GM10847 (cell line): Measurements from ENCODE around the gene STX3.

Experiments
- POLR2A ChIP-seq: IDR thresholded peaks from 2 replicates; pipeline ENCODE4 v1.6.1; 2011; ENCODE audit not compliant: insufficient read length; ENCODE audit errors: extremely low read depth

The STX3 gene

GRCh38 chr11:59753650-59754493 is 1.3 kb upstream of the STX3 start:
- TF ChIP-seq POLR2A = no peak

DNA sequence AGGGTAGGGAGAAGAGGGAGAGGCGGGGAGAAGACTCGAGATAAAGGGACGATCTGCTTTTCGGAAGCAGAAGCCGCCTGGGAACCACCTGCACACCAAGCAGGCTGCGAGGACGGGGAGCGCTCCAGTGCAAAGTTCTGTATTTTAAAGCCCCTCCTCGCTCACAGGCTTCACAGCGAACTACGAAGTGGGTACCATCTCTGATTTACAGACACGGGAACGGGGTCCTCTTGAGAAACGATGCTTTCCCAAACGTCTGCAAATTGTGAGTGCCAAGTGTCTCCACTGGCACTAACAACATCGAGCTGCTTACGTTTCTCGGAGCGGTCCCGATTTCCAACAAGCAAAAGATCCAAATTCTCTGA is 700 bp upstream of the STX3 start:
- TF ChIP-seq POLR2A = no peak

DNA sequence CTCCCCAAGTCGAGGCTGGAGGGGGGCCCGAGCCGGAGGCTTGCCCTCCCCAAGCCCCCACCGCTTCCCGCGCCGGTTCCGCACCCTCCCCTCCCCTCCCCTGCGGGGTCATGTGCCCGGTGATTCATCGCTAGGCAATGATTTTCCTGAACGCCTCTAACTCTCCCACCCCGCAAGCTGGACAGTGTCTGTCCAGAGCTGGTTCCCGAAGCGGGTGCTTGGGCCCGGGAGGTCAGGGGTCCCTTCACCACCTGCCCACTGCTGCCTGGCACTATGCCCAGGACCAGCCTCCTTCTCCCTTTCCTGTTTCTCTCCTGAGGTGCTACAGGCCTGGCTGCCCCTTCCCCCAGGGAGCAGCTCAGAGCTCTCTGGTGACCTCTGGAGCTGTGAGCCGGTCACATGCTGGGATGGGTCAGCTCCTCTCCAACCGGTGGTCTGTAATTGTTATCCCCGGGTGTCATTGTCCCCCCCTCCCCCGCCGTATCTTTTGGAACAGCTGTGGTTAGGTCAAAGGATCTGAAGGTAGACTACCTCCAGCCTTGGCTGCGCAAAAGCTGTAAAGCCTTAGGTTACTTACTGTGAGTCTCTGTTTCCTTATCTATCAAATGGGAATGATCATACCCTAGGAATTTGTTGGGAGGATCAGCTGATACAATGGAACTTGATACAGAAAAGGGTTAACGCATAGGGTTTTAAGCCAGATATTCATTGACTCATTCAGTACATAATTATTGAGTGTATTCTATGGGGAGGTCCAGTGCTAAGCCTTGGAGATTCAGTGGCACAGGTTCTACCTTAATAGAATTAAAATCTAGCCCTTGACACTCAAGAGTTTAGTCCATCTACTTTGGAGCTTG is 753 bp downstream of the STX3 start:
- TF ChIP-seq POLR2A = no peak

DNA sequence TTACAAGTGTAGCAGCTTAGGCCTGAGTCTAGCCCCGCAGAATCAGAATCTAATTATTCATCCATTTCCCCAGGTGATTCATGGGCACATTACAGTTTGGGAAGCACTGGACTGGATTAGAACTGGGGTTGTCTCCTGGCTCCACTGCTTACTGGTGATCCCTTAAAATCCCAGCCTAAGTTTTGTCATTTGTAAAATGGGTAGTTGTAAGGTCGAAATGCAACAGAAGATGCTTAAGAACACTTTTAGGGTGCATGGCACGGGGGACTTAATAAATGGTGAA is 1.3 kb downstream of the STX3 start:
- TF ChIP-seq POLR2A = no peak

GRCh38 chr11:59756845-59757244 is 1.7 kb downstream of the STX3 start:
- no peak for TF ChIP-seq POLR2A

- TF ChIP-seq POLR2A = no peak
Observed at GRCh38 chr11:59758401-59759037, 3.3 kb downstream of the STX3 start.

- TF ChIP-seq POLR2A = no peak
Observed at GRCh38 chr11:59759900-59760299, 4.7 kb downstream of the STX3 start.

GRCh38 chr11:59760771-59761170 is 5.6 kb downstream of the STX3 start:
- TF ChIP-seq POLR2A = no peak

- no peak for TF ChIP-seq POLR2A
Observed at GRCh38 chr11:59761993-59762392, 6.8 kb downstream of the STX3 start.

- no peak for TF ChIP-seq POLR2A
Observed at GRCh38 chr11:59765068-59765735, 10.0 kb downstream of the STX3 start.

- TF ChIP-seq POLR2A = no peak
Observed at GRCh38 chr11:59766542-59767224, 11.5 kb downstream of the STX3 start.

DNA sequence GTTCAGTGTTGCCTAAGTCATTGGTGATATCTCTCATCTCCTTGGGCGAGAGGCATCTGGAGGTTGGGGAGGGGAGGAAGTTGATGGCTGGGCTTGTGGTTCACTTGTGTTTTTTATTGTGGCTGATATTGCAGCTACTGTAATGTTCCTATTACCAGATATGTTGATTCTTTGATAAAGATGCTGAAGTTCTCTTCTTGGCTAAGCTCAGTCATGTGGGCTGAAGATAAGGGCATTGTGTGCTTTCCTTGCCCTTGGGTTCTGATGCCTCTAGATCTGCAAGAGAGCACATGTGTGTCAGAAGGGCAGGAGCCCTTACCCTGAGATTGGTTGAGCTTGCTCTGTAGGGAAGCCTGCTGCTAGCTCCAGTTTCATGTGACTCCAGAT is 12.0 kb downstream of the STX3 start:
- no peak for TF ChIP-seq POLR2A

- no peak for TF ChIP-seq POLR2A
Observed at GRCh38 chr11:59769111-59769510, 13.9 kb downstream of the STX3 start.

GRCh38 chr11:59769828-59770227 is 14.7 kb downstream of the STX3 start:
- no peak for TF ChIP-seq POLR2A

- TF ChIP-seq POLR2A = no peak
Observed at GRCh38 chr11:59770319-59770718, 15.1 kb downstream of the STX3 start.
